Activated naive CD4-positive, alpha-beta T cell (primary cell): ENCODE results near the gene SLC35C1.
"Not testable (repeated sequence)": the region's sequence is repeated elsewhere in the genome, so short reads cannot be mapped to it uniquely, and the experiment has no call there.

Experiments
- DNase-seq, 4 experiments: peaks; one replicate each; lab custom pipeline; 2025; lab: John Stamatoyannopoulos, UW

The SLC35C1 gene

DNA sequence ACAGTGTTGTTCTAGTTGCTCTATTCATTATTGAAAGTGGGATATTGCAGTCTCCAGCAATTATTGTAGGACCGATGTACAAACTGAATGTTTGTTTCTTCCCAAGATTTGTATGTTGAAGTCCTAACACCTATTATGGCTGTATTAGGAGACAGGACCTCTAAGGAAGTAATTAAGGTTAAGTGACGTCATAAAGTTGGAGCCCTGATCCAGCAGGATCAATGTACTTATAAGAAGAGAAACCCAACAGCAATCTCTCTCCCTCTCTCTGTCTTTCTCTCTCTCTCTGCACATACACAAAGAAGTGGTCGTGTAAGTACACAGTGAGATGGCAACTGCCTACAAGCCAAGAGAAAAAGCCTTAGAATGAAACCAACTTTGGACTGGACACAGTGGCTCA is 16.1 kb upstream of the SLC35C1 start:
- DNase-seq: no peak

GRCh38 chr11:45791524-45791923 is 13.4 kb upstream of the SLC35C1 start:
- DNase-seq: no peak

- DNase-seq: no peak
Observed at GRCh38 chr11:45794169-45794568, 10.8 kb upstream of the SLC35C1 start.

DNA sequence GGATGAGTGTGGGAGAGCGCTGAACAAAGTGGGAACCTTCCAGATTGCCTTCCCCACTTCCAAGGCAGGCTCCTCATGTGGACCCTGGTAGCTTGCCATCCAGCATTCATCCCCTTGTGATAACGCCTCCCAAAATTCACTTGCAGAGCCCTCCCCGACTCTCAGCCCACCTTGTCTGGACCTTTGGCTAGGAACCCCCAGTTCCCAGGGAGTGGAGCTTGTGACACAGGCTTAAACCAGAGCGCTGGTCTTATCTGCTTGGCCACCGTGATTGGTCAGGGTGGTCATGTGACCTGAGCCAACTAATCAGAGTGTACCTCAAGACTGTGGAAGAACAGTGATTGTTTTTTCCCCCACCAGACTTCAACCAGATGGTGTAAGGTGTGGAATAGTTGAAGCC is 9.6 kb upstream of the SLC35C1 start:
- DNase-seq: no peak

DNA sequence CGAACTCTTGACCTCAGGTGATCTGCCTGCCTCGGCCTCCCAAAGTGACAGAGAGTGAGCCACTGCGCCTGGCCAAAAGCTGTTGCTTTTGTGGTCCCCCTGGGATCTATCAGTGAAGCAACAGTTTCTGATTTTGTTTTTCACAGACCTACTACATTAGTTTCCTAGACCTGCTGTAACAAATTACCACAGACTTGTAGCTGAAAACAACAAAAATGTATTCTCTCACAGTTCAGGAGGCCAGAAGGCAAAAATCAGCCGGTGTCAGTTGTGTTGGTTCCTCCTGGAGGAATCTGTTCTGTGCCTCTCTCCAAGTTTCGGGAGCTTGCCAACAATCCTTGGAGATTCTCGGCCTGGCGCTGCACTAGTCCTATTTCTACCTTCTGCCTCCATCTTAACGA is 8.5 kb upstream of the SLC35C1 start:
- DNase-seq: no peak

DNA sequence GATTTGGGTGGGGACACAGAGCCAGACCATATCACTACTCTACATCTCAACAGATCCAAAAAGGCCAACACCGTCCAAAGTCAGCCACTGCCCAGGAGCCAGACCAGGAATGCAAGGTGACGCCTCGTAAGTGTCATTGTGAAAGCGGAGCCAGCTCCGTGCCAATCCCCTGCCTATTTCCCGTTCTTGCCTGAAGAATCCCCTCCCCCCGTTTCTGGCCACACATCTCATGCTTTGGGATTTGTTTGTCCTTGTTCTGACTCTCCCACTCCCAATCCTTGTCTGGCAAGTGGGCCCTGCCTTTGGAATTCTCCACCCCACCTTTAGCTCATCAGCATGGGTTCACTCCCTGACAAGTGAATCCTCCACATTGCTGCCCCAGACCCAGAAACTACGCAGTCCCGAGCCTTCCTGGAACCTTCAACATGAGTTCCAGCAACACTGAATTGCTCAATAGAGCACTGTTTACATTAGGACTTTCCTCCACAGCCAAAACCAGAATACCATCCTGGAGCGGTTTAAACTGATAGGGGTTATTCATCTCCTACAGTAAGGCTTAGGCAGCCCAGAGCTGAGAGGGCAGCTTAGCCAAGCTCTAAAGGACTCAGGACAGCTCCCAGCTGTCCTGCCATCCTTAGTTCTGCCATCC is 6.0 kb upstream of the SLC35C1 start:
- no peak for DNase-seq

- DNase-seq: no peak
Observed at GRCh38 chr11:45799562-45799961, 5.4 kb upstream of the SLC35C1 start.

DNA sequence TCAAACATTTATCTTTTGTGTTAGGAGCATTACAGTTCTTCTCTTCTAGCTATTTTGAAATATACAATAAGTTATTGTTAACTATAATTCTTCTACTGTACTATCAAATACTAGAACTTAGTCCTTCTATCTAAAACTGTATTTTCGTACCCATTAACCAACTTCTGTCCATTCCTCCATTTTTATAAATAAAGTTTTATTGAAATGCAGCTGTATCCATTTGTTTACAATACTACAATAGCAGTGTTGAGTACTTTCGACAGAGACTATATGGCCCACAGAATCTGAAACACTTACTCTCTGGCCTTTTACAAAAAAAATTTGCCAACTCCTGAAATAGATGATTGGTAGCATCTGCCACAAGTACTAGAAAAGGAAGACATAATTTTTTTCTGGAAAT is 4.7 kb upstream of the SLC35C1 start:
- no peak for DNase-seq

DNA sequence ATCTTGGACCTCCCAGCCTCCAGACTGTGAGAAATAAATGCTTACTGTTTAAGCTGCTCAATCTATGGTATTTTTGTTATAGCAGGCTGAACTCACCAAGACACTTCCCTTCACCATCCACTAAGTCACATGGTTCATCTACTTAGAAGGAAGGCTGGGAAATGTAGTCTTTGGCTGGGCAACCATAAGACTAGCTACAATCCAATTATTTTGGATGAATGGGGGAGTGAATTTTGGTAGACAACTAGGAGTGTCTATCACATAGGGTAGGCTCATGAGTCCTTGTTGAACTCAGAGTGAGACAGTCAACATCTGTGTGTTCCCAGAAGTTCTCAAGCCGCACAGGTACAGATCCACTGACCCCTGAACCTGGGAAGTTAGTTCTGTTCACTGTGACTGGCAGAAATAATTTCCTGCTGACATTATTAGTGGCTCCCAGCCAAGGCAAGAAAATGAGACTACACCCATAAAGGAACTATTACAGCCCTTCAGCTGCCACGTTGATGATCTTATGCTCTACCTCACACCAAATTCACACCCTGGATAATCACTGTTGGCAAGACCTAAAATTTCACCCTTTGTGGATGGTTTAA is 3.1 kb upstream of the SLC35C1 start:
- DNase-seq: no peak

DNA sequence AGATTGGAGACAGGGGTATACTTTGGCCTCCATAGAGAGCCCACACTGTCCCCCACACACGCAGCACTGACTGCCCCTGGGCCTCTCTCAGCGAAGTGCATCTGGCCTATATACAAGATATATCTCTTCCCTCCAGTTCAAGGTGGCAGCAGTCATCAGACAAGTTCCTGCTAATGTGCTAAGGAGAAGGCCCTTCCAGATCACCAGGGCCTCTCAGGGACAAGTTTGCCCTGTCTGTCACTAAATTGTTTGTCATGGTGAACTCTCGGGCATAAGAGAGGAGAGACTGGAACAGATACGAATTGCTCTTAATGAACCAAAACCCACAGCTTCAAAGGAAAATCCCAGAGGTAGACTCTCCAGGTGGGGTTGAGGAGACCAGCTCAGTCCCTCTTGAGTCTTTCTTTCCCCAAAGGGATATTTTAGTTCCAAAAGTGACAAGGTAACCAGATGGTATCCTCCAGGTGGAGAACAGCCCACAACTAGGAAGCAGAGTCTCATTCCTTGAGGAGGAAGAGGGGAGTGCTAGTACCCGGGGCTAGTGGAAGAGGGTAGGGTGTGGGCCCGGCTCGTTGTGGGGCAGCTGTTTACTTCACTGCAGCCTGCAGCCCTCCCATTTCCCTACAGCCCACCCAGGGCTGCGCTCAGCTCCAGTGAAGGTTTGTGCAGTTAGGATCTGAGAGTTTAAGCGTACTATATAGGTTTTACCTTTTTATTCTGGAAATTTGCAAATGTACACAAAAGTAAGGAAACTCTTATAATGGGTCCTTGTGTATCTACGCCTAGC is 2.2 kb upstream of the SLC35C1 start:
- no peak for DNase-seq

DNA sequence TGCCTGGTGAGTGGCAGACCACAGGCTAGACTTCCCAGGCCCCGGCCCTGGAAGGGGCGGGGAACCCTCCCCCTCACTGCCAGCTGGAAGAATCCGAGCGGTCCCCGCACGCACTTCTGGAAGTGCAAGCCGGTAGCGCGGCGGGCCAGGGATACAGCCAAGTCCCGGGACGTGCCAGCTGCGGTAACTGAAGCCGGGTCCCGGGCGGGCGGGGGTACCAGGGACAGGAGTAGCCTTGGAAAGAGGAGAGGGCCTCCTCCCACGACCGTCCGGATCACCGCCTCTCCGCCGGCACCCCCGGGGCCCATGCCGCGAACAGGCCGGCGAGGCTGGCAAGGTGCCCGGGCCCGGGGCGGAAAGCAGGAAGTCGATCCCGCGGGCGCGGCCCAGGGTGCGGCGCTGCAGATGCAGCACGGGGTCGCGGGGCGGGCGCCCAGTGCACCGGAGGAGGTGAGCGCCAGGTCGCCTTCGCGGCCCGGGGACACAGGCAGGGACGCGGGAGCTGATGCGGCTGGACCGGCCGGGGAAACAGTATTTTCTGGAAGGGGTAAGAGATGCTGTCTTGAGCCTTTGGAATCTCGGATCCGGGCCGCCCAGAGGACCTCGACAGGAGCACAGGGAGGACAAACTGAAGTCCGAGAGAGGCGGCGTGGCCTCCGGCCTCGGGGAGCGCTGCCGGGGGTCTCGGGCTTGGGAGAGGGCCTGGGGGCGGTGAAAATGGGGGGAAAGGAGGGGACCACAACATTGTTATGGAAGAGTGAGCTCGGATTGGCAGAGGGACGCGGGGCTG is 783 bp upstream of the SLC35C1 start:
- peak; percentile 22 to 55 (median 28) for DNase-seq

DNA sequence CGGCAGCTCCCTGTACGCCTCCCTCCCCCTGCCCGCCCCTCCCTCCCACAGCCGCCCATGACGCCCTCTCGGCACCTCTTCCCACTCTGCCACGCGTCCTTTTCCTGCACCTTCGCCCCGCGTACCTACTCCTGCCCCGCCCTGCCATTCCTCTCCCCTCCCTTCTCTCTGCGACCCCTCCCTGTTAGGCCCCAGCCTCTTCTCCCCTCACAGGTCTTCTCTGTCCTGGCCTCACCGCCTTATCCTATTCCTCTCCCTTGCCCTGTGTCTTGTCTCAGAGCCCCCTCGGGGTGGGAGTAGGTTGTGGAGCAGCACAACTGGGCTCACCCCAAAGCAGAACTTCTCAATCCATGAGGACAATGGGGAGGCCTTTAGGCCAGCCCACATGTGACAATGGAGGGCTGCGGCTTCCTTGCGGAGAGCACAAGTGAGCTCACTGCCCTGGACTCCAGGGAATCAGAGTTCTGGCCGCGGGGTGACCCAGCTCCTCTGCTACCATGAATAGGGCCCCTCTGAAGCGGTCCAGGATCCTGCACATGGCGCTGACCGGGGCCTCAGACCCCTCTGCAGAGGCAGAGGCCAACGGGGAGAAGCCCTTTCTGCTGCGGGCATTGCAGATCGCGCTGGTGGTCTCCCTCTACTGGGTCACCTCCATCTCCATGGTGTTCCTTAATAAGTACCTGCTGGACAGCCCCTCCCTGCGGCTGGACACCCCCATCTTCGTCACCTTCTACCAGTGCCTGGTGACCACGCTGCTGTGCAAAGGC is 539 bp downstream of the SLC35C1 start:
- no peak for DNase-seq

DNA sequence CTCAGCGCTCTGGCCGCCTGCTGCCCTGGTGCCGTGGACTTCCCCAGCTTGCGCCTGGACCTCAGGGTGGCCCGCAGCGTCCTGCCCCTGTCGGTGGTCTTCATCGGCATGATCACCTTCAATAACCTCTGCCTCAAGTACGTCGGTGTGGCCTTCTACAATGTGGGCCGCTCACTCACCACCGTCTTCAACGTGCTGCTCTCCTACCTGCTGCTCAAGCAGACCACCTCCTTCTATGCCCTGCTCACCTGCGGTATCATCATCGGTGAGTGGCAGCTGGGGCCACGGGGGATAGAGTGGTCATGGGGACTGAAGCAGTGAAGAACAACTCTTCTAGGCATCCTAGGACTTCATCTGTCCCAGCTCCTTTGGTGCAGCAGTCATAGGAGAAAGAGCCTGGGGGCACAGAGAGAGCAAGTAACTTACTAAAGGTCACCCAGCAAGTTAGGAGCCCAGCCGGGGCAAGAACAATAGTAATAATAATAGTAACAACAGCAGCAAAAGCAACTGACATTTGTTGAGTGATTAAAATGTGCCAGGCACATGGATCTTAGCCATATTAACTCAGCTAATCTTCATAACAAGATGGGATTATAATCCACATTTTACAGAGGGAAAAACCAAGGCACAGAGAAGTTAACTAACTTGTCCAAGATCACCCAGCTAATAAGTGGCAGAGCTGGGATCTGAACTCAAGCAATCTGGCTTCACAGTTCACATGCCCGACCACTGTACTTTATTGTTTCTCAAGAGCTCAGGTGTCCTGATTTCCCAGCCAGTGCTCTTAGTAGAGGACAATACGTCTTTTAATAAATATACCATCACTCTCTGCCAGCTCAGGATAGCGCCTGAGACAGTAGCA is 1.4 kb downstream of the SLC35C1 start:
- DNase-seq: no peak

DNA sequence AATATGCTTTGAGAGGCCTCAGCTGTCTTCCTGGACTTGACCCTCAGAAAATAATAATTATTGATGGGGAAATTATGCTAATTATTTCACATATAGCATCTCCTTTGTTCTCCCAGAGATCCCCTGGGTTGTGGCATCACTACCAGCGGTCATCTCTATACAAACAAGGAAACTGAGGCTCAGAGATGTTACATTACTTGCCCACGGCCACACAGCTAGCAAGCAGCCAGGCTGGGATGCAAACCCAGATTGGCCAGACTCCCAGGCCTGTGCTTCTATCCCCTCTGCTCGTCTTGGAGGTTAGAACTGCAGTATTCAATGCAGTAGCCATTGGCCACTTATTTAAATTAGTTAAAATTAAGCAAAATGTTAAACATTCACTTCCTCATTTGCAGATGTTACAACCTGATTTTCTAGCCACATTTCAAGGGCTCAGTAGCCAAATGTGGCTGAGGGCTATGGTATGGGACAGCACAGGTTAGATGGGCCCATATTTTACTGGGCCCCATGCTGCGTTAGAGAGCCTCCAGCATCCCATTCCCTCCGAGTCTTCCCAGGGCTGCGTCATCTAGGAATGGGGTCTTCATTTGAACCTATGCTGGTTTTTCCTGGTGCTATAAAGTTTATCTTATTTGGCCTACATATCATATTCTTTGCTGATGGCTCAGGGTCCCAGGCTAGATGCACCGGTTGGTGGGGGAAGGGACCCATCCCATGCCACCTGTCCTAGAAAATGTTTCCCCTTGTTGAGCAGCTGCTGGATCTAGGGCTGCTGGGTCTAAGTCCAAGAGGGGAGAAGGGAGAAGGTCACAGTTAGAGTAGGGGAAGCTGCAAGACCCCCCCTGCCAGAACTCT is 2.2 kb downstream of the SLC35C1 start:
- DNase-seq: no peak

DNA sequence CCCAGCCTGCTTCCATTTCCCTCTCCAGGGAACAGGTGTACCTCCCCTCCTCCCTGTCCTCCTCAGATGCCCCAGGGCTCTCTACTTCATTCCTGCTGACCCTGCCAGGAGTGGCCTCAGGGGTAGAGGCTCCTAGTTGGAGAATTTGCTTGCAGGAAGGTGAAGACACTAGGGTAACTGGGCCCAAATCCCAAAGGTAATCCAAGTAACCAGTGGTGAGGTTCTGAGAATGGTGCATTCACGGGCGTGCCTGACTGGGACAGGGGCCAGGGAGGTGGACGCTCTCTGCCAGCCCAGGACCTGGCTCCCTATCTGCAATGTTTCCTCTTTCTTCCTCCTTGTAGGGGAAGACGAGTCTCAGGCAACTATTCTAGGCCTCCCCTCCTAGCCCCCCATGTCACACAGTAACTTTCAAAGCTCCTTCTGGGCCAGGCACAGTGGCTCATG is 2.9 kb downstream of the SLC35C1 start:
- DNase-seq: no peak

DNA sequence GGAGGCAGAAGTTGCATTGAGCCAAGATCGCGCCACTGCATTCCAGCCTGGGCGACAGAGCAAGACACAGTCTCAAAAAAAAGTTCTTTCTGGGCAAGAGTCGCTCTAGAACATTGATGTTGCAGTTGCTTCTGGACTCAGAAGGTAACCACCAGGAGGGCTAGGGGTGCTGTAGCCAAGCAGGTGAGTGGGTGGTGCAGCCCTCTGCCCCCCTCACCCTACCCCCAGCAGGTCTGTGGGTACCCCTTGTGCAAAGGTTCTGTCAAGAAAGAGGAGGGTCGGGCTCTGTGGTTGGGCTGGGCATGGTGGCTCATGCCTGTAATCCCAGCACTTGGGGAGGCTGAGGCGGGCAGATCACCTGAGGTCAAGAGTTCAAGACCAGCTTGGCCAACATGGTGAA is 3.5 kb downstream of the SLC35C1 start:
- DNase-seq: not testable (repeated sequence)

GRCh38 chr11:45809456-45810395 is 4.8 kb downstream of the SLC35C1 start:
- no peak for DNase-seq

DNA sequence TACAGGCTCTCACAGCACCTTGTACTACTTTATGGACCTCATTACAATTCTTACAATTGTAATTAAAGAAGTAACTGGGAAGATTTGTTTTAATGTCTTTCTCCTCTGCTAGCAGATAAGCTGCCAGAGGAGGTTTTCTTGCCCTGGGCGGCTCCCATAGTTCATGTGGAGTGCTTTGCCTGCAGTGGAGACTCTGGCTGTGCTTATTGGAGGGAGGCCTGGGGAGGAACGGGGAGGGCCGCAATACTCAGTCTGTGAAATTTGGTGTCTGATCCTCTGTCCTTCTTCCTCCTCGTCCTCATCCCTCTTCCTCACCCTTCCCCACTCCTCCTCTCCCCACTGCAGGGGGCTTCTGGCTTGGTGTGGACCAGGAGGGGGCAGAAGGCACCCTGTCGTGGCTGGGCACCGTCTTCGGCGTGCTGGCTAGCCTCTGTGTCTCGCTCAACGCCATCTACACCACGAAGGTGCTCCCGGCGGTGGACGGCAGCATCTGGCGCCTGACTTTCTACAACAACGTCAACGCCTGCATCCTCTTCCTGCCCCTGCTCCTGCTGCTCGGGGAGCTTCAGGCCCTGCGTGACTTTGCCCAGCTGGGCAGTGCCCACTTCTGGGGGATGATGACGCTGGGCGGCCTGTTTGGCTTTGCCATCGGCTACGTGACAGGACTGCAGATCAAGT is 5.6 kb downstream of the SLC35C1 start:
- no peak for DNase-seq
